ENCODE data around the gene MRS2.

DNA sequence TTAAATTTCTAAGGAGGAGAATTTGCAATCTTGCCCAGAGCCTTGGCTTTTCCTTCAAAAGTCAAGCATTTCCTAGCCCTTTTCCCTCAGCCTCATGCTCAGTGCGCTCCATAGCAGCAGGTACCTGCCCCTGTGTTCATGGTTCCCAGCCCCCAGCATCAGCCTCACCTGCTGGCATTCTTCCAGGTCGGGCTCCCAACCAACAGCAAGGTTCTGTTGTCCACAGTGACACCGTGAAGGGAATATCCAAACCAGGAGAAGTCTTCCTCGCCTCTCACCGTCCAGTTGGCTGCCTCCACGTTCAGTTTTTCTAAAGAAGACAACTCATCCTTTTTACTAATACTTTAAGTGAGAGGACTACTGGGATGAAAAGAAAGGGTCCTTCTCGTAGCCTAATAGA is 43.9 kb downstream of the MRS2 start:
- TF ChIP-seq, protein P1, sequence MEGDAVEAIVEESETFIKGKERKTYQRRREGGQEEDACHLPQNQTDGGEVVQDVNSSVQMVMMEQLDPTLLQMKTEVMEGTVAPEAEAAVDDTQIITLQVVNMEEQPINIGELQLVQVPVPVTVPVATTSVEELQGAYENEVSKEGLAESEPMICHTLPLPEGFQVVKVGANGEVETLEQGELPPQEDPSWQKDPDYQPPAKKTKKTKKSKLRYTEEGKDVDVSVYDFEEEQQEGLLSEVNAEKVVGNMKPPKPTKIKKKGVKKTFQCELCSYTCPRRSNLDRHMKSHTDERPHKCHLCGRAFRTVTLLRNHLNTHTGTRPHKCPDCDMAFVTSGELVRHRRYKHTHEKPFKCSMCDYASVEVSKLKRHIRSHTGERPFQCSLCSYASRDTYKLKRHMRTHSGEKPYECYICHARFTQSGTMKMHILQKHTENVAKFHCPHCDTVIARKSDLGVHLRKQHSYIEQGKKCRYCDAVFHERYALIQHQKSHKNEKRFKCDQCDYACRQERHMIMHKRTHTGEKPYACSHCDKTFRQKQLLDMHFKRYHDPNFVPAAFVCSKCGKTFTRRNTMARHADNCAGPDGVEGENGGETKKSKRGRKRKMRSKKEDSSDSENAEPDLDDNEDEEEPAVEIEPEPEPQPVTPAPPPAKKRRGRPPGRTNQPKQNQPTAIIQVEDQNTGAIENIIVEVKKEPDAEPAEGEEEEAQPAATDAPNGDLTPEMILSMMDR (IDR thresholded peaks at IDR 0.05), result no peak
- TF ChIP-seq POLR2A (IDR thresholded peaks at IDR 0.05), result no peak

Measured in right lobe of liver (tissue), 4 donors.